HG03432 (cell line): ENCODE data around the gene NUDT14.

Source experiments
- ATAC-seq: cut with Tn5 transposase; IDR thresholded peaks from one replicate; pipeline ENCODE4 v1.9.1; 2021; ENCODE audit warnings: mild to moderate bottlenecking, moderate library complexity; ENCODE audit not compliant: unreplicated experiment

The NUDT14 gene

GRCh38 chr14:105149146-105149781 lies 31.8 kb downstream of the NUDT14 start:
- no peak for ATAC-seq

GRCh38 chr14:105148604-105149145 lies 32.4 kb downstream of the NUDT14 start:
- ATAC-seq, result no peak

- no peak for ATAC-seq
Observed at GRCh38 chr14:105147671-105148603, 33.2 kb downstream of the NUDT14 start.

- no peak for ATAC-seq
Observed at GRCh38 chr14:105146976-105147635, 34.0 kb downstream of the NUDT14 start.

GRCh38 chr14:105146181-105146975 lies 34.7 kb downstream of the NUDT14 start:
- no peak for ATAC-seq

GRCh38 chr14:105145381-105146180 lies 35.5 kb downstream of the NUDT14 start:
- ATAC-seq, result no peak

GRCh38 chr14:105144666-105145380 lies 36.3 kb downstream of the NUDT14 start:
- no peak for ATAC-seq

GRCh38 chr14:105144026-105144665 lies 37.0 kb downstream of the NUDT14 start:
- ATAC-seq, result no peak

GRCh38 chr14:105143451-105144025 lies 37.6 kb downstream of the NUDT14 start:
- no peak for ATAC-seq

- no peak for ATAC-seq
Observed at GRCh38 chr14:105142651-105143450, 38.3 kb downstream of the NUDT14 start.

GRCh38 chr14:105141486-105142281 lies 39.4 kb downstream of the NUDT14 start:
- no peak for ATAC-seq

- ATAC-seq, result no peak
Observed at GRCh38 chr14:105141026-105141425, 40.1 kb downstream of the NUDT14 start.

GRCh38 chr14:105140581-105140980 lies 40.5 kb downstream of the NUDT14 start:
- no peak for ATAC-seq

GRCh38 chr14:105139831-105140239 lies 41.3 kb downstream of the NUDT14 start:
- ATAC-seq, result no peak

- ATAC-seq, result no peak
Observed at GRCh38 chr14:105139212-105139825, 41.8 kb downstream of the NUDT14 start.

- ATAC-seq, result no peak
Observed at GRCh38 chr14:105138551-105139111, 42.5 kb downstream of the NUDT14 start.
